Measurements from ENCODE around the gene PLCB4. TPM values are rescaled to one million over a fixed set of nuclear protein-coding genes. Genes with fewer than 3 reads are reported as not detected.

The PLCB4 gene
- polyA plus RNA-seq, 3 donors = not detected

GRCh38 chr20:9025011-9025410 is 43.9 kb upstream of the PLCB4 start:
- Histone ChIP-seq H4K20me1 (ENCODE audit: insufficient read depth, low read length) (no peaks in the 10 kb centered on the region), H3K4me1 (ENCODE audit: control insufficient read depth in 1 of 2, insufficient read depth in 2 of 2, low read length in 2 of 2) (no peaks in the 10 kb centered on the region), H3K36me3 (replicated peaks in 1 of 2; ENCODE audit: control insufficient read depth in 1 of 2, insufficient read depth in 2 of 2, low read length in 2 of 2) (no peaks in the 10 kb centered on the region), H2AFZ (ENCODE audit: insufficient read depth, low read depth, low read length, poor library complexity, severe bottlenecking) (no peak overlapping the region), H3K4me2 (replicated peaks; ENCODE audit: extremely low read depth, low read length, poor library complexity, severe bottlenecking) (no peak overlapping the region), H3K79me2 (ENCODE audit: insufficient read depth, low read length) (no peaks in the 10 kb centered on the region), H3K27me3 (ENCODE audit: control insufficient read depth in 2 of 2, insufficient read depth in 2 of 2, low read length in 2 of 2) (no peaks in the 10 kb centered on the region), H3K4me3 (replicated peaks in 1 of 3; ENCODE audit: low read depth in 2 of 3, low read length in 3 of 3) (no peak overlapping the region), H3K9me3 (replicated peaks in 1 of 2; ENCODE audit: control insufficient read depth in 1 of 2, insufficient read depth in 1 of 2, low read length in 2 of 2) (no peaks in the 10 kb centered on the region), H3K9ac (ENCODE audit: insufficient read depth, low read length, poor library complexity, severe bottlenecking) (no peak overlapping the region), H3K27ac (ENCODE audit: low read depth in 1 of 2, low read length in 2 of 2) (no peak overlapping the region)
- peaks cover 0 to 3% (median 2%) of the 10 kb centered on the region in 7 donors for H3K9me3 Mint-ChIP-seq
- 100% methylated on average over 3 of the region's 5 CpGs for WGBS (ENCODE audit: insufficient coverage)
- no peak for DNase-seq
- peaks cover 0 to 1% (median 0%) of the 10 kb centered on the region in 3 donors for H3K27me3 Mint-ChIP-seq (ENCODE audit: low read depth in 3 of 3)
- H3K4me1 Mint-ChIP-seq = no peaks in the 10 kb centered on the region
- H3K36me3 Mint-ChIP-seq = no peaks in the 10 kb centered on the region
- H3K4me3 Mint-ChIP-seq = no peak overlapping the region
- no peak for TF ChIP-seq CTCF (IDR thresholded peaks at IDR 0.05)
- intact Hi-C loops (cut with micrococcal nuclease) = no loop called here
- no peak overlapping the region for H3K27ac Mint-ChIP-seq

GRCh38 chr20:9025643-9026042 is 43.2 kb upstream of the PLCB4 start:
- H2AFZ ChIP-seq (ENCODE audit: insufficient read depth, low read depth, low read length, poor library complexity, severe bottlenecking) = no peak overlapping the region
- H3K4me3 ChIP-seq (replicated peaks in 1 of 3; ENCODE audit: low read depth in 2 of 3, low read length in 3 of 3) = no peak overlapping the region
- no peak for DNase-seq
- H3K27ac Mint-ChIP-seq = no peak overlapping the region
- H3K36me3 ChIP-seq (replicated peaks in 1 of 2; ENCODE audit: control insufficient read depth in 1 of 2, insufficient read depth in 2 of 2, low read length in 2 of 2) = no peaks in the 10 kb centered on the region
- intact Hi-C loops (cut with micrococcal nuclease) = no loop called here
- no peaks in the 10 kb centered on the region for H3K36me3 Mint-ChIP-seq
- no peaks in the 10 kb centered on the region for H3K9me3 ChIP-seq (replicated peaks in 1 of 2; ENCODE audit: control insufficient read depth in 1 of 2, insufficient read depth in 1 of 2, low read length in 2 of 2)
- peaks cover 0 to 1% (median 0%) of the 10 kb centered on the region in 3 donors for H3K27me3 Mint-ChIP-seq (ENCODE audit: low read depth in 3 of 3)
- no peak overlapping the region for H3K27ac ChIP-seq (ENCODE audit: low read depth in 1 of 2, low read length in 2 of 2)
- peaks cover 0 to 3% (median 2%) of the 10 kb centered on the region in 7 donors for H3K9me3 Mint-ChIP-seq
- H3K4me3 Mint-ChIP-seq = no peak overlapping the region
- no peak overlapping the region for H3K9ac ChIP-seq (ENCODE audit: insufficient read depth, low read length, poor library complexity, severe bottlenecking)
- no CpG with 5 or more reads among the region's 4 CpGs for WGBS (ENCODE audit: insufficient coverage)
- H3K27me3 ChIP-seq (ENCODE audit: control insufficient read depth in 2 of 2, insufficient read depth in 2 of 2, low read length in 2 of 2) = no peaks in the 10 kb centered on the region
- no peak overlapping the region for H3K4me2 ChIP-seq (replicated peaks; ENCODE audit: extremely low read depth, low read length, poor library complexity, severe bottlenecking)
- no peaks in the 10 kb centered on the region for H3K4me1 ChIP-seq (ENCODE audit: control insufficient read depth in 1 of 2, insufficient read depth in 2 of 2, low read length in 2 of 2)
- TF ChIP-seq CTCF (IDR thresholded peaks at IDR 0.05) = no peak
- H3K4me1 Mint-ChIP-seq = no peaks in the 10 kb centered on the region
- H3K79me2 ChIP-seq (ENCODE audit: insufficient read depth, low read length) = no peaks in the 10 kb centered on the region
- no peaks in the 10 kb centered on the region for H4K20me1 ChIP-seq (ENCODE audit: insufficient read depth, low read length)

Measured in CD14-positive monocyte (primary cell).